ENCODE data around the gene SAP30BP.

The SAP30BP gene

GRCh38 chr17:75639327-75639726 lies 27.8 kb upstream of the SAP30BP start:
- H3K4me1 ChIP-seq, result peaks cover 45% of the 10 kb centered on the region
- H3K27ac ChIP-seq, result peak overlapping the region; percentile 83
- TF ChIP-seq CTCF (IDR thresholded peaks at IDR 0.05), result no peak
- H3K36me3 ChIP-seq (ENCODE audit: control insufficient read depth, insufficient read depth, low read length), result no peaks in the 10 kb centered on the region
- H3K79me2 ChIP-seq, result peaks cover 2% of the 10 kb centered on the region
- peak overlapping the region; percentile 78 for H3K4me3 ChIP-seq (ENCODE audit: low read depth, low read length)
- peak overlapping the region; percentile 53 for H2AFZ ChIP-seq
- no peaks in the 10 kb centered on the region for H3K9me3 ChIP-seq (ENCODE audit: control insufficient read depth, low read length)
- H3K4me2 ChIP-seq (ENCODE audit: low read length), result peak overlapping the region; percentile 78
- H3K27me3 ChIP-seq (ENCODE audit: control insufficient read depth, insufficient read depth, low read length), result no peaks in the 10 kb centered on the region
- no peak overlapping the region for H3K9ac ChIP-seq

GRCh38 chr17:75639771-75640555 lies 27.2 kb upstream of the SAP30BP start:
- Histone ChIP-seq H3K27me3 (ENCODE audit: control insufficient read depth, insufficient read depth, low read length) (no peaks in the 10 kb centered on the region), H3K79me2 (peaks cover 2% of the 10 kb centered on the region), H3K9ac (no peak overlapping the region), H3K4me1 (peaks cover 48% of the 10 kb centered on the region), H3K9me3 (ENCODE audit: control insufficient read depth, low read length) (no peaks in the 10 kb centered on the region), H3K36me3 (ENCODE audit: control insufficient read depth, insufficient read depth, low read length) (no peaks in the 10 kb centered on the region), H3K4me2 (ENCODE audit: low read length) (peak overlapping the region; percentile 78), H2AFZ (peak overlapping the region; percentile 53), H3K4me3 (ENCODE audit: low read depth, low read length) (peak overlapping the region; percentile 78), H3K27ac (peak overlapping the region; percentile 83)
- peak; percentile 60 for TF ChIP-seq CTCF (IDR thresholded peaks at IDR 0.05)

- Histone ChIP-seq H2AFZ (peak overlapping the region; percentile 53), H3K4me2 (ENCODE audit: low read length) (peak overlapping the region; percentile 78), H3K79me2 (peaks cover 2% of the 10 kb centered on the region), H3K27me3 (ENCODE audit: control insufficient read depth, insufficient read depth, low read length) (no peaks in the 10 kb centered on the region), H3K27ac (peak overlapping the region; percentile 83), H3K4me1 (peaks cover 53% of the 10 kb centered on the region), H3K4me3 (ENCODE audit: low read depth, low read length) (peak overlapping the region; percentile 78), H3K9me3 (ENCODE audit: control insufficient read depth, low read length) (no peaks in the 10 kb centered on the region), H3K9ac (no peak overlapping the region), H3K36me3 (ENCODE audit: control insufficient read depth, insufficient read depth, low read length) (no peaks in the 10 kb centered on the region)
- no peak for TF ChIP-seq CTCF (IDR thresholded peaks at IDR 0.05)
Observed at GRCh38 chr17:75640556-75641119, 26.5 kb upstream of the SAP30BP start.

GRCh38 chr17:75641343-75641742 lies 25.8 kb upstream of the SAP30BP start:
- H3K27me3 ChIP-seq (ENCODE audit: control insufficient read depth, insufficient read depth, low read length), result no peaks in the 10 kb centered on the region
- no peaks in the 10 kb centered on the region for H3K36me3 ChIP-seq (ENCODE audit: control insufficient read depth, insufficient read depth, low read length)
- H3K9me3 ChIP-seq (ENCODE audit: control insufficient read depth, low read length), result no peaks in the 10 kb centered on the region
- peak overlapping the region; percentile 78 for H3K4me3 ChIP-seq (ENCODE audit: low read depth, low read length)
- no peak for TF ChIP-seq CTCF (IDR thresholded peaks at IDR 0.05)
- H3K4me2 ChIP-seq (ENCODE audit: low read length), result peak overlapping the region; percentile 78
- H3K79me2 ChIP-seq, result peaks cover 2% of the 10 kb centered on the region
- no peak overlapping the region for H3K9ac ChIP-seq
- peak overlapping the region; percentile 83 for H3K27ac ChIP-seq
- H2AFZ ChIP-seq, result peak overlapping the region; percentile 54
- H3K4me1 ChIP-seq, result peaks cover 60% of the 10 kb centered on the region

All from parathyroid adenoma (tissue), 2 donors.